DOHH2 (cell line): Measurements from ENCODE around the gene ZG16.
"Not testable (repeated sequence)": the region's sequence is repeated elsewhere in the genome, so short reads cannot be mapped to it uniquely, and the experiment has no call there.

ENCODE experiments used
- H3F3A ChIP-seq: fragments of 200-600 bp; sonication (generic), shearing (Covaris generic); 2 replicates; pipeline ENCODE4 v1.6.0; 2016; ENCODE audit warnings: antibody characterized with exemption, mild to moderate bottlenecking; ENCODE audit not compliant: control insufficient read depth, insufficient read depth
- H3K27ac ChIP-seq: fragments of 200-600 bp; sonication (generic); 2 replicates; pipeline ENCODE4 v1.5.1; 2014; ENCODE audit warnings: low read depth, mild to moderate bottlenecking, low read length, moderate library complexity
- H3K27me3 ChIP-seq: fragments of 200-600 bp; sonication (generic); 2 replicates; pipeline ENCODE4 v1.6.1; 2014; ENCODE audit warnings: mild to moderate bottlenecking, low read length, mixed read lengths; ENCODE audit not compliant: control insufficient read depth
- H3K36me3 ChIP-seq: fragments of 200-600 bp; sonication (generic); 2 replicates; pipeline ENCODE4 v1.6.1; 2014; ENCODE audit warnings: mild to moderate bottlenecking, low read length, moderate library complexity, mixed read lengths; ENCODE audit not compliant: control insufficient read depth
- H3K4me1 ChIP-seq: fragments of 200-600 bp; sonication (generic); 2 replicates; pipeline ENCODE4 v1.6.1; 2014; ENCODE audit warnings: mild to moderate bottlenecking, low read length, mixed read lengths; ENCODE audit not compliant: control insufficient read depth
- H3K4me2 ChIP-seq: fragments of 200-600 bp; sonication (generic); 2 replicates; pipeline ENCODE4 v1.6.0; 2014; ENCODE audit warnings: mild to moderate bottlenecking, low read length, moderate library complexity
- H3K4me3 ChIP-seq: fragments of 200-600 bp; sonication (generic); 2 replicates; pipeline ENCODE4 v1.5.1; 2014; ENCODE audit warnings: mild to moderate bottlenecking, low read length, mixed read lengths
- H3K79me2 ChIP-seq: fragments of 200-600 bp; sonication (generic); 2 replicates; pipeline ENCODE4 v1.6.1; 2014; ENCODE audit warnings: mild to moderate bottlenecking, low read length, mixed read lengths; ENCODE audit not compliant: control insufficient read depth
- H3K9me2 ChIP-seq: fragments of 200-600 bp; sonication (generic); replicated peaks from 2 replicates; pipeline ENCODE4 v1.6.1; 2014; ENCODE audit warnings: mild to moderate bottlenecking, low read length, mixed read lengths; ENCODE audit not compliant: control insufficient read depth
- H3K9me3 ChIP-seq: fragments of 200-600 bp; sonication (generic); 2 replicates; pipeline ENCODE4 v1.6.1; 2014; ENCODE audit warnings: antibody characterized with exemption, low read length, mixed read lengths; ENCODE audit not compliant: control insufficient read depth, insufficient read depth
- H4K20me1 ChIP-seq: fragments of 200-600 bp; sonication (generic); 2 replicates; pipeline ENCODE4 v1.6.0; 2014; ENCODE audit warnings: low read depth, mild to moderate bottlenecking, antibody characterized with exemption, low read length, moderate library complexity; ENCODE audit not compliant: control insufficient read depth, insufficient read depth
- CTCF ChIP-seq: fragments of 200-600 bp; sonication (generic); IDR thresholded peaks from one replicate; pipeline ENCODE4 v1.5.1; 2014; ENCODE audit warnings: antibody characterized with exemption, mild to moderate bottlenecking, low read depth, low read length; ENCODE audit not compliant: poor library complexity, severe bottlenecking
- EZH2phosphoT487 ChIP-seq: fragments of 200-600 bp; sonication (generic); IDR thresholded peaks from 2 replicates; pipeline ENCODE4 v1.6.1; 2017; ENCODE audit warnings: borderline replicate concordance, mild to moderate bottlenecking, antibody characterized with exemption, low read length, moderate library complexity, mixed read lengths

The ZG16 gene

GRCh38 chr16:29747947-29748759, 29.9 kb upstream of the ZG16 start:
- no peak overlapping the region for H3K27ac ChIP-seq

GRCh38 chr16:29748760-29749149, 29.3 kb upstream of the ZG16 start:
- peaks cover 19% of the 10 kb centered on the region for H3K79me2 ChIP-seq
- H3K27ac ChIP-seq, H4K20me1 ChIP-seq, H3K27me3 ChIP-seq, H3K9me3 ChIP-seq, H3K4me2 ChIP-seq, H3K9me2 ChIP-seq, H3K4me3 ChIP-seq, H3K36me3 ChIP-seq: not testable (repeated sequence)
- peaks cover 35% of the 10 kb centered on the region for H3K4me1 ChIP-seq
- H3F3A ChIP-seq = peaks cover 12% of the 10 kb centered on the region; the same call in 1 of the 2 replicates

More at GRCh38 chr16:29747947-29748759, 29.9 kb upstream of the ZG16 start:
- no peak for TF ChIP-seq CTCF
- no peak for TF ChIP-seq EZH2phosphoT487
- H3K4me1 ChIP-seq = peaks cover 39% of the 10 kb centered on the region
- H3K36me3 ChIP-seq = peaks cover 14% of the 10 kb centered on the region; the same call in 1 of the 2 replicates
- H4K20me1 ChIP-seq = no peaks in the 10 kb centered on the region
- H3K27me3 ChIP-seq = no peaks in the 10 kb centered on the region
- no peak overlapping the region for H3K4me2 ChIP-seq
- peaks cover 19% of the 10 kb centered on the region for H3K79me2 ChIP-seq
- H3K4me3 ChIP-seq = no peak overlapping the region
- H3K9me2 ChIP-seq = no peaks in the 10 kb centered on the region
- peaks cover 12% of the 10 kb centered on the region; the same call in 1 of the 2 replicates for H3F3A ChIP-seq
- no peaks in the 10 kb centered on the region for H3K9me3 ChIP-seq

GRCh38 chr16:29753516-29753915, 24.5 kb upstream of the ZG16 start:
- H3K27me3 ChIP-seq = no peaks in the 10 kb centered on the region
- H3K4me3 ChIP-seq = no peak overlapping the region
- no peaks in the 10 kb centered on the region for H4K20me1 ChIP-seq
- no peaks in the 10 kb centered on the region for H3K79me2 ChIP-seq
- H3K36me3 ChIP-seq = no peaks in the 10 kb centered on the region
- no peak overlapping the region for H3K4me2 ChIP-seq
- peaks cover 28% of the 10 kb centered on the region for H3K4me1 ChIP-seq
- TF ChIP-seq EZH2phosphoT487 (no peak), CTCF (no peak)
- H3K27ac ChIP-seq = no peak overlapping the region
- H3K9me3 ChIP-seq = no peaks in the 10 kb centered on the region
- peaks cover 24% of the 10 kb centered on the region for H3F3A ChIP-seq
- H3K9me2 ChIP-seq = no peaks in the 10 kb centered on the region

- Histone ChIP-seq H3K4me1 (peaks cover 28% of the 10 kb centered on the region), H3K9me2 (no peaks in the 10 kb centered on the region), H3K4me3 (no peak overlapping the region), H3K79me2 (no peaks in the 10 kb centered on the region), H3K27me3 (no peaks in the 10 kb centered on the region), H3F3A (peaks cover 13% of the 10 kb centered on the region), H3K36me3 (no peaks in the 10 kb centered on the region), H3K4me2 (no peak overlapping the region), H4K20me1 (no peaks in the 10 kb centered on the region), H3K9me3 (no peaks in the 10 kb centered on the region), H3K27ac (no peak overlapping the region)
- TF ChIP-seq EZH2phosphoT487 = no peak
- no peak for TF ChIP-seq CTCF
Observed at GRCh38 chr16:29756654-29757053, 21.4 kb upstream of the ZG16 start.

- not testable (repeated sequence) for H3K9me3 ChIP-seq, H3K27me3 ChIP-seq, H3K4me2 ChIP-seq, H3K27ac ChIP-seq, H3K9me2 ChIP-seq, H3K4me3 ChIP-seq, H3K36me3 ChIP-seq, H4K20me1 ChIP-seq, H3K79me2 ChIP-seq
- peaks cover 12% of the 10 kb centered on the region for H3F3A ChIP-seq
- H3K4me1 ChIP-seq = peaks cover 32% of the 10 kb centered on the region
Observed at GRCh38 chr16:29757086-29757485, 21.0 kb upstream of the ZG16 start.
